DOHH2 (cell line): Measurements from ENCODE around the gene ANKRD42.
A peak's percentile ranks its signal among the peaks of the same experiment; 100 is the strongest.

Experiments used
- H3F3A ChIP-seq: fragments of 200-600 bp; sonication (generic), shearing (Covaris generic); 2 replicates; pipeline ENCODE4 v1.6.0; 2016; ENCODE audit warnings: antibody characterized with exemption, mild to moderate bottlenecking; ENCODE audit not compliant: control insufficient read depth, insufficient read depth
- H3K27ac ChIP-seq: fragments of 200-600 bp; sonication (generic); 2 replicates; pipeline ENCODE4 v1.5.1; 2014; ENCODE audit warnings: low read depth, mild to moderate bottlenecking, low read length, moderate library complexity
- H3K27me3 ChIP-seq: fragments of 200-600 bp; sonication (generic); 2 replicates; pipeline ENCODE4 v1.6.1; 2014; ENCODE audit warnings: mild to moderate bottlenecking, low read length, mixed read lengths; ENCODE audit not compliant: control insufficient read depth
- H3K36me3 ChIP-seq: fragments of 200-600 bp; sonication (generic); 2 replicates; pipeline ENCODE4 v1.6.1; 2014; ENCODE audit warnings: mild to moderate bottlenecking, low read length, moderate library complexity, mixed read lengths; ENCODE audit not compliant: control insufficient read depth
- H3K4me1 ChIP-seq: fragments of 200-600 bp; sonication (generic); 2 replicates; pipeline ENCODE4 v1.6.1; 2014; ENCODE audit warnings: mild to moderate bottlenecking, low read length, mixed read lengths; ENCODE audit not compliant: control insufficient read depth
- H3K4me2 ChIP-seq: fragments of 200-600 bp; sonication (generic); 2 replicates; pipeline ENCODE4 v1.6.0; 2014; ENCODE audit warnings: mild to moderate bottlenecking, low read length, moderate library complexity
- H3K4me3 ChIP-seq: fragments of 200-600 bp; sonication (generic); 2 replicates; pipeline ENCODE4 v1.5.1; 2014; ENCODE audit warnings: mild to moderate bottlenecking, low read length, mixed read lengths
- H3K79me2 ChIP-seq: fragments of 200-600 bp; sonication (generic); 2 replicates; pipeline ENCODE4 v1.6.1; 2014; ENCODE audit warnings: mild to moderate bottlenecking, low read length, mixed read lengths; ENCODE audit not compliant: control insufficient read depth
- H3K9me2 ChIP-seq: fragments of 200-600 bp; sonication (generic); replicated peaks from 2 replicates; pipeline ENCODE4 v1.6.1; 2014; ENCODE audit warnings: mild to moderate bottlenecking, low read length, mixed read lengths; ENCODE audit not compliant: control insufficient read depth
- H3K9me3 ChIP-seq: fragments of 200-600 bp; sonication (generic); 2 replicates; pipeline ENCODE4 v1.6.1; 2014; ENCODE audit warnings: antibody characterized with exemption, low read length, mixed read lengths; ENCODE audit not compliant: control insufficient read depth, insufficient read depth
- H4K20me1 ChIP-seq: fragments of 200-600 bp; sonication (generic); 2 replicates; pipeline ENCODE4 v1.6.0; 2014; ENCODE audit warnings: low read depth, mild to moderate bottlenecking, antibody characterized with exemption, low read length, moderate library complexity; ENCODE audit not compliant: control insufficient read depth, insufficient read depth
- CTCF ChIP-seq: fragments of 200-600 bp; sonication (generic); IDR thresholded peaks from one replicate; pipeline ENCODE4 v1.5.1; 2014; ENCODE audit warnings: antibody characterized with exemption, mild to moderate bottlenecking, low read depth, low read length; ENCODE audit not compliant: poor library complexity, severe bottlenecking
- EZH2phosphoT487 ChIP-seq: fragments of 200-600 bp; sonication (generic); IDR thresholded peaks from 2 replicates; pipeline ENCODE4 v1.6.1; 2017; ENCODE audit warnings: borderline replicate concordance, mild to moderate bottlenecking, antibody characterized with exemption, low read length, moderate library complexity, mixed read lengths

The ANKRD42 gene

GRCh38 chr11:83168756-83169155 is 24.8 kb upstream of the ANKRD42 start:
- Histone ChIP-seq H3K4me3 (peak overlapping the region; percentile 48), H3K27me3 (no peaks in the 10 kb centered on the region), H3K27ac (no peak overlapping the region), H3K4me2 (peak overlapping the region; percentile 54), H3K79me2 (peaks cover 100% of the 10 kb centered on the region), H3K36me3 (peaks cover 96% of the 10 kb centered on the region), H3K9me3 (no peaks in the 10 kb centered on the region), H3K4me1 (peaks cover 72% of the 10 kb centered on the region), H3K9me2 (no peaks in the 10 kb centered on the region), H4K20me1 (peaks cover 47% of the 10 kb centered on the region), H3F3A (peaks cover 10% of the 10 kb centered on the region)
- TF ChIP-seq EZH2phosphoT487 (no peak), CTCF (no peak)

GRCh38 chr11:83170865-83171264 is 22.6 kb upstream of the ANKRD42 start:
- Histone ChIP-seq H3K4me1 (peaks cover 68% of the 10 kb centered on the region), H3K9me3 (no peaks in the 10 kb centered on the region), H3K4me2 (peak overlapping the region; percentile 54), H3K79me2 (peaks cover 100% of the 10 kb centered on the region), H3K9me2 (no peaks in the 10 kb centered on the region), H3K27me3 (no peaks in the 10 kb centered on the region), H3F3A (peaks cover 5% of the 10 kb centered on the region), H4K20me1 (peaks cover 54% of the 10 kb centered on the region), H3K27ac (no peak overlapping the region), H3K36me3 (peaks cover 96% of the 10 kb centered on the region), H3K4me3 (peak overlapping the region; percentile 48)
- no peak for TF ChIP-seq CTCF

- Histone ChIP-seq H3K9me2 (no peaks in the 10 kb centered on the region), H3F3A (peaks cover 10% of the 10 kb centered on the region), H3K4me1 (peaks cover 59% of the 10 kb centered on the region), H3K79me2 (peaks cover 100% of the 10 kb centered on the region), H3K27ac (no peak overlapping the region), H3K36me3 (peaks cover 98% of the 10 kb centered on the region), H3K27me3 (no peaks in the 10 kb centered on the region), H3K4me3 (no peak overlapping the region), H4K20me1 (peaks cover 62% of the 10 kb centered on the region), H3K4me2 (peak overlapping the region; percentile 17; the same call in 1 of the 2 replicates), H3K9me3 (no peaks in the 10 kb centered on the region)
- TF ChIP-seq CTCF (no peak), EZH2phosphoT487 (no peak)
These were observed 21.0 kb upstream of the ANKRD42 start for GRCh38 chr11:83172551-83172950.

- H3K79me2 ChIP-seq = peaks cover 95% of the 10 kb centered on the region
- peaks cover 94% of the 10 kb centered on the region for H3K36me3 ChIP-seq
- peaks cover 11% of the 10 kb centered on the region for H3F3A ChIP-seq
- no peak for TF ChIP-seq EZH2phosphoT487
- TF ChIP-seq CTCF = no peak
- H3K9me2 ChIP-seq = no peaks in the 10 kb centered on the region
- peaks cover 46% of the 10 kb centered on the region for H3K4me1 ChIP-seq
- no peak overlapping the region for H3K4me3 ChIP-seq
- no peak overlapping the region for H3K27ac ChIP-seq
- H3K27me3 ChIP-seq = no peaks in the 10 kb centered on the region
- 0 out of 2 replicates have a peak overlapping the region, but pooled peaks have one; percentile 18 for H3K4me2 ChIP-seq
- H4K20me1 ChIP-seq = peaks cover 56% of the 10 kb centered on the region
- no peaks in the 10 kb centered on the region for H3K9me3 ChIP-seq
These were observed 19.5 kb upstream of the ANKRD42 start for GRCh38 chr11:83174008-83174407.
